ENCODE results near the gene SYTL2. TPM values are rescaled to one million over a fixed set of nuclear protein-coding genes. Genes with fewer than 3 reads are reported as not detected.

Gene SYTL2
- total and polyA plus RNA-seq, 2 experiments from 2014 or later, result 3.4 to 7.2 TPM

- TF ChIP-seq ETS1 (IDR thresholded peaks at IDR 0.05) (no peak), POLR2AphosphoS5 (IDR thresholded peaks at IDR 0.05; ENCODE audit: low read depth) (no peak), CREB1 (CRISPR knock-in tag; IDR thresholded peaks at IDR 0.05; ENCODE audit: low read depth) (no peak), JUNB (IDR thresholded peaks at IDR 0.05; ENCODE audit: unreplicated experiment) (no peak)
Measured at GRCh38 chr11:85705800-85706199, 105.1 kb downstream of the SYTL2 start (continued).

GRCh38 chr11:85704967-85705366 lies 106.0 kb downstream of the SYTL2 start:
- no peaks in the 10 kb centered on the region for H3K36me3 Mint-ChIP-seq (ENCODE audit: low read depth)
- H3K27ac Mint-ChIP-seq, result no peak overlapping the region
- ATAC-seq (no peak), DNase-seq (ENCODE audit: low spot score) (no peak)
- no peak overlapping the region for H2AFZ ChIP-seq
- no peaks in the 10 kb centered on the region for H3K79me2 ChIP-seq (replicated peaks; ENCODE audit: insufficient read depth)
- H3K27me3 ChIP-seq (ENCODE audit: insufficient read depth), result no peaks in the 10 kb centered on the region
- H3K9me2 ChIP-seq (ENCODE audit: insufficient read depth), result no peaks in the 10 kb centered on the region
- H3K4me3 ChIP-seq, result no peak overlapping the region
- no peaks in the 10 kb centered on the region for H3K27me3 Mint-ChIP-seq (ENCODE audit: insufficient read depth, low read depth, poor library complexity)
- H3K36me3 ChIP-seq (ENCODE audit: insufficient read depth), result no peaks in the 10 kb centered on the region
- H3K27ac ChIP-seq (ENCODE audit: low read depth), result no peak overlapping the region
- H3K4me1 ChIP-seq (ENCODE audit: insufficient read depth), result no peaks in the 10 kb centered on the region
- H3K4me3 Mint-ChIP-seq, result no peak overlapping the region
- no peaks in the 10 kb centered on the region for H3F3A ChIP-seq (replicated peaks; ENCODE audit: low read depth)
- H3K4me2 ChIP-seq, result no peak overlapping the region
- peaks cover 1% of the 10 kb centered on the region; the same call in 2 of the 3 replicates for H3K4me1 Mint-ChIP-seq
- no peaks in the 10 kb centered on the region for H4K20me1 ChIP-seq (replicated peaks; ENCODE audit: insufficient read depth)
- H3K9me3 Mint-ChIP-seq, result no peaks in the 10 kb centered on the region
- TF ChIP-seq ZNF114 (CRISPR knock-in tag; IDR thresholded peaks at IDR 0.05) (no peak), STAT1 (IDR thresholded peaks at IDR 0.05; ENCODE audit: unreplicated experiment) (no peak), JUNB (IDR thresholded peaks at IDR 0.05; ENCODE audit: unreplicated experiment) (no peak), EZH2phosphoT487 (IDR thresholded peaks at IDR 0.05; ENCODE audit: unreplicated experiment) (no peak), ZNF331 (CRISPR knock-in tag; IDR thresholded peaks at IDR 0.05; ENCODE audit: low read depth) (no peak), ZNF462 (CRISPR knock-in tag; IDR thresholded peaks at IDR 0.05) (no peak), ETS1 (IDR thresholded peaks at IDR 0.05) (no peak), CTCF (conservative IDR thresholded peaks at IDR 0.05; ENCODE audit: low read depth in 2 of 2) (no peak), EZH2 (IDR thresholded peaks at IDR 0.05; ENCODE audit: low read depth, unreplicated experiment) (no peak)
- TF ChIP-seq, protein P1, sequence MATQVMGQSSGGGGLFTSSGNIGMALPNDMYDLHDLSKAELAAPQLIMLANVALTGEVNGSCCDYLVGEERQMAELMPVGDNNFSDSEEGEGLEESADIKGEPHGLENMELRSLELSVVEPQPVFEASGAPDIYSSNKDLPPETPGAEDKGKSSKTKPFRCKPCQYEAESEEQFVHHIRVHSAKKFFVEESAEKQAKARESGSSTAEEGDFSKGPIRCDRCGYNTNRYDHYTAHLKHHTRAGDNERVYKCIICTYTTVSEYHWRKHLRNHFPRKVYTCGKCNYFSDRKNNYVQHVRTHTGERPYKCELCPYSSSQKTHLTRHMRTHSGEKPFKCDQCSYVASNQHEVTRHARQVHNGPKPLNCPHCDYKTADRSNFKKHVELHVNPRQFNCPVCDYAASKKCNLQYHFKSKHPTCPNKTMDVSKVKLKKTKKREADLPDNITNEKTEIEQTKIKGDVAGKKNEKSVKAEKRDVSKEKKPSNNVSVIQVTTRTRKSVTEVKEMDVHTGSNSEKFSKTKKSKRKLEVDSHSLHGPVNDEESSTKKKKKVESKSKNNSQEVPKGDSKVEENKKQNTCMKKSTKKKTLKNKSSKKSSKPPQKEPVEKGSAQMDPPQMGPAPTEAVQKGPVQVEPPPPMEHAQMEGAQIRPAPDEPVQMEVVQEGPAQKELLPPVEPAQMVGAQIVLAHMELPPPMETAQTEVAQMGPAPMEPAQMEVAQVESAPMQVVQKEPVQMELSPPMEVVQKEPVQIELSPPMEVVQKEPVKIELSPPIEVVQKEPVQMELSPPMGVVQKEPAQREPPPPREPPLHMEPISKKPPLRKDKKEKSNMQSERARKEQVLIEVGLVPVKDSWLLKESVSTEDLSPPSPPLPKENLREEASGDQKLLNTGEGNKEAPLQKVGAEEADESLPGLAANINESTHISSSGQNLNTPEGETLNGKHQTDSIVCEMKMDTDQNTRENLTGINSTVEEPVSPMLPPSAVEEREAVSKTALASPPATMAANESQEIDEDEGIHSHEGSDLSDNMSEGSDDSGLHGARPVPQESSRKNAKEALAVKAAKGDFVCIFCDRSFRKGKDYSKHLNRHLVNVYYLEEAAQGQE (IDR thresholded peaks at IDR 0.05; ENCODE audit: unreplicated experiment), result no peak

Data from GM23338 (cell line).